ENCODE data around the gene NDUFS2.
A peak's percentile ranks its signal among the peaks of the same experiment; 100 is the strongest.
"Not testable (repeated sequence)": the region's sequence is repeated elsewhere in the genome, so short reads cannot be mapped to it uniquely, and the experiment has no call there.

Gene NDUFS2

GRCh38 chr1:161209790-161210409 lies 7.7 kb downstream of the NDUFS2 start:
- H3K9me3 Mint-ChIP-seq, result no peaks in the 10 kb centered on the region
- H3K27ac Mint-ChIP-seq, result no peak overlapping the region
- peak; percentile 97 for ATAC-seq (ENCODE audit: low read depth)
- peaks cover 49% of the 10 kb centered on the region for H3K36me3 Mint-ChIP-seq
- H3K4me3 Mint-ChIP-seq, result no peak overlapping the region
- peaks cover 8% of the 10 kb centered on the region for H3K4me1 Mint-ChIP-seq
- no peaks in the 10 kb centered on the region for H3K27me3 Mint-ChIP-seq
- DNase-seq (ENCODE audit: low spot score in 2 of 2), result peak; percentile 64 to 67

- Mint-ChIP-seq H3K4me1 (peaks cover 26% of the 10 kb centered on the region), H3K27me3 (peaks cover 2% of the 10 kb centered on the region), H3K27ac (no peak overlapping the region), H3K36me3 (peaks cover 41% of the 10 kb centered on the region), H3K9me3 (no peaks in the 10 kb centered on the region), H3K4me3 (no peak overlapping the region)
- DNase-seq (ENCODE audit: low spot score in 2 of 2), result no peak
- ATAC-seq (ENCODE audit: low read depth), result no peak
These were observed 12.2 kb downstream of the NDUFS2 start for GRCh38 chr1:161214369-161214768.

DNA sequence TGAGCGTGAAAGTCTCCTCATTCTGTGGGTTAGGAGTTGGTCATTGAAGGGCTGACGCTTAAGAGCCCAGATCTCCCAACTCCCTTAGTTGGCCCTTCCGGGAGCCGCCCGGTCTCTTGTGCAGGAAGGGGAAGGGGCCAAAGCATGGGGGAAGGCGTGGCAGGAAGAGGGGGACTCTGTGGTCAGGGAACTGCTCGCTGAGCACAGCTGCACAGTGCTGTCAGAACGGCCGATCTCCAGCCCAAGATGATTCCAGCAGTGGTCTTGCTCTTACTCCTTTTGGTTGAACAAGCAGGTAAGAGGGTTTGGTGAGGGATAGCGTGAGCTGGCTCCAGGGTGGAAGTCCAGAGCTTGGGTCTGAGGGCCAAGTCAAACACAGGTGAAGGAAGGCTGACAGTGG lies 12.9 kb downstream of the NDUFS2 start, which contains the start of gene FCER1G:
FCER1G (plus strand) TSS at position 220 of the 400 bp plus-strand sequence; CDS start at position 247, 27 bp downstream.
- Mint-ChIP-seq H3K36me3 (peaks cover 35% of the 10 kb centered on the region), H3K4me3 (no peak within 1 kb of the TSS), H3K27ac (no peak within 1 kb of the TSS), H3K9me3 (no peaks in the 10 kb centered on the region), H3K4me1 (peaks cover 25% of the 10 kb centered on the region), H3K27me3 (peaks cover 6% of the 10 kb centered on the region)
- ATAC-seq (ENCODE audit: low read depth), result no peak
- DNase-seq (ENCODE audit: low spot score in 2 of 2), result no peak

GRCh38 chr1:161216945-161217712 lies 15.0 kb downstream of the NDUFS2 start:
- no peak for DNase-seq (ENCODE audit: low spot score in 2 of 2)
- H3K27ac Mint-ChIP-seq, result no peak overlapping the region
- H3K9me3 Mint-ChIP-seq, result no peaks in the 10 kb centered on the region
- H3K36me3 Mint-ChIP-seq, result peaks cover 28% of the 10 kb centered on the region
- no peak overlapping the region for H3K4me3 Mint-ChIP-seq
- peaks cover 28% of the 10 kb centered on the region for H3K4me1 Mint-ChIP-seq
- ATAC-seq (ENCODE audit: low read depth), result peak; percentile 92
- H3K27me3 Mint-ChIP-seq, result peaks cover 12% of the 10 kb centered on the region

DNA sequence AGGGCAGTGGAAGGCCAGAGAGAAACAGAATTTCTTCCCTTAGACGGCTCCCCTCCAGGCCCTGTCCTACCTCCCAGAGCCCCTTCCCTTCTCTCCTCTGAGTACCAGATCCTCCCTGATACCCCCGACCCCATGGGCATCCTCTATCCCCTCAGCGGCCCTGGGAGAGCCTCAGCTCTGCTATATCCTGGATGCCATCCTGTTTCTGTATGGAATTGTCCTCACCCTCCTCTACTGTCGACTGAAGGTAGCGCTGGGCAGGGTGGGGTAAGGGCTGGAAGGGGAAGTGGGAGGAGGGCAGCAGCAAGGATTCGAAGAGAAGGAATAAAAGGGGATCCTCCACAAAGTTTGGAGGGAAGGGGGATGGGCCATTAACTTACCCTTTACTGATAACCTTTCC lies 15.7 kb downstream of the NDUFS2 start:
- no peaks in the 10 kb centered on the region for H3K9me3 Mint-ChIP-seq
- H3K27me3 Mint-ChIP-seq, result peaks cover 15% of the 10 kb centered on the region
- DNase-seq (ENCODE audit: low spot score in 2 of 2) (no peak), ATAC-seq (ENCODE audit: low read depth) (no peak)
- H3K27ac Mint-ChIP-seq, result no peak overlapping the region
- peaks cover 23% of the 10 kb centered on the region for H3K36me3 Mint-ChIP-seq
- H3K4me3 Mint-ChIP-seq, result no peak overlapping the region
- H3K4me1 Mint-ChIP-seq, result peaks cover 28% of the 10 kb centered on the region

GRCh38 chr1:161218301-161219077 lies 16.3 kb downstream of the NDUFS2 start:
- H3K9me3 Mint-ChIP-seq, result no peaks in the 10 kb centered on the region
- H3K27me3 Mint-ChIP-seq, result peaks cover 20% of the 10 kb centered on the region
- ATAC-seq (ENCODE audit: low read depth) (no peak), DNase-seq (ENCODE audit: low spot score in 2 of 2) (no peak)
- peaks cover 17% of the 10 kb centered on the region for H3K36me3 Mint-ChIP-seq
- no peak overlapping the region for H3K27ac Mint-ChIP-seq
- H3K4me1 Mint-ChIP-seq, result peaks cover 28% of the 10 kb centered on the region
- H3K4me3 Mint-ChIP-seq, result no peak overlapping the region

DNA sequence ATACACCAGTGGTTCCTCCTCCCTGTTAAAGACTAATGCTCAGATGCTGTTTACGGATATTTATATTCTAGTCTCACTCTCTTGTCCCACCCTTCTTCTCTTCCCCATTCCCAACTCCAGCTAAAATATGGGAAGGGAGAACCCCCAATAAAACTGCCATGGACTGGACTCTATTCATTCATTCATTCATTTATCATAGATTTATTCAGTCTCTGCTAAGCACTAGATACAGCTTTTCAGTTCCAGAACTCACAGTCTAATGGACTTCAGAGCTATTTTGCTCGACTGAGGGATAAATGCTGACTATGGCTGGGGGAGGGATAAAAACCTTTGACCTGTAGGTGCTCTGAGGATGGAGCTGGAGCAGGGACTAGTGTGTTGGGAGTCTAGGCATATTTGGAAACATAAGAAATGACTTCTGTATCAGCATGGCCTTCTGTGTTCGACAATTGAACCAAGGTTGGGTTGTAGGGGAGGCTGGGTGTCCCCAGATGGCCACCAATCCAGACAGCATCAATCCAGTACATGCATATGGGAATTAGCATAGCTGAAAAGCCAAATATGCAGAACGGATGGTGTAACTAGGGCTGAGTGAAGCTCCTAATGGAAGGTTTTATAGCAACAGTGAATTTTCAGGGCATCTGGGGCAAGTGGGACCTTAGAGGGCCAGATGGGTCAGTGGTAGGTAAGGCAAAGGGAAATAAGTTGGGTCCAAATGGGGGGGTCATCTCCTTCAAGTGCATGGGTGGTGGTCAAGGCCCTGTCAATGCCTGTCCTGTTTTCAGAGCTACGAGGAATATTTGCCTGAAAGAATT lies 17.1 kb downstream of the NDUFS2 start:
- Mint-ChIP-seq H3K4me1 (peaks cover 28% of the 10 kb centered on the region), H3K27ac (no peak overlapping the region), H3K9me3 (no peaks in the 10 kb centered on the region), H3K27me3 (peaks cover 27% of the 10 kb centered on the region), H3K4me3 (no peak overlapping the region), H3K36me3 (peaks cover 10% of the 10 kb centered on the region)
- DNase-seq (ENCODE audit: low spot score in 2 of 2) (no peak), ATAC-seq (ENCODE audit: low read depth) (no peak)

DNA sequence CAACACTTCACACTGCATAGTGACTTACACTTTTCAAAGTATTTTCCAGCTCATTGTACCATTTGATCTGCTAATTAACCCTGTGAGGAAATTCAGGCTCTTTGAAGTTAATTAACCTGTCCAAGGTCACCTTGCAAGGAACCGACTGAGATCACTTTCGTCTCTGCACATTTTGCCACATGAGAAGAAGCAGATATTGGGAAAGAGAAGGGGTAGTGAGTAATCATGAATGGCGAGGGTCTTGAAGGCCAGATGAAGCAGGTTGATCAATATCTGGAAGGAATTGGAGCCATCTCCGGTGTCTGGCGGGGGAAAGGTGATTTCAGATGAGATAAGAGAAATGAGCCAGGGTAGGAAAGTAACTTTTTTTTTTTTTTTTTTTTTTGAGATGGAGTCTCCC lies 17.8 kb downstream of the NDUFS2 start:
- ATAC-seq (ENCODE audit: low read depth) (no peak), DNase-seq (ENCODE audit: low spot score in 2 of 2) (no peak)
- Mint-ChIP-seq H3K4me1 (peaks cover 27% of the 10 kb centered on the region), H3K36me3 (peaks cover 5% of the 10 kb centered on the region), H3K27ac (no peak overlapping the region), H3K9me3 (no peaks in the 10 kb centered on the region), H3K27me3 (peaks cover 27% of the 10 kb centered on the region), H3K4me3 (no peak overlapping the region)

DNA sequence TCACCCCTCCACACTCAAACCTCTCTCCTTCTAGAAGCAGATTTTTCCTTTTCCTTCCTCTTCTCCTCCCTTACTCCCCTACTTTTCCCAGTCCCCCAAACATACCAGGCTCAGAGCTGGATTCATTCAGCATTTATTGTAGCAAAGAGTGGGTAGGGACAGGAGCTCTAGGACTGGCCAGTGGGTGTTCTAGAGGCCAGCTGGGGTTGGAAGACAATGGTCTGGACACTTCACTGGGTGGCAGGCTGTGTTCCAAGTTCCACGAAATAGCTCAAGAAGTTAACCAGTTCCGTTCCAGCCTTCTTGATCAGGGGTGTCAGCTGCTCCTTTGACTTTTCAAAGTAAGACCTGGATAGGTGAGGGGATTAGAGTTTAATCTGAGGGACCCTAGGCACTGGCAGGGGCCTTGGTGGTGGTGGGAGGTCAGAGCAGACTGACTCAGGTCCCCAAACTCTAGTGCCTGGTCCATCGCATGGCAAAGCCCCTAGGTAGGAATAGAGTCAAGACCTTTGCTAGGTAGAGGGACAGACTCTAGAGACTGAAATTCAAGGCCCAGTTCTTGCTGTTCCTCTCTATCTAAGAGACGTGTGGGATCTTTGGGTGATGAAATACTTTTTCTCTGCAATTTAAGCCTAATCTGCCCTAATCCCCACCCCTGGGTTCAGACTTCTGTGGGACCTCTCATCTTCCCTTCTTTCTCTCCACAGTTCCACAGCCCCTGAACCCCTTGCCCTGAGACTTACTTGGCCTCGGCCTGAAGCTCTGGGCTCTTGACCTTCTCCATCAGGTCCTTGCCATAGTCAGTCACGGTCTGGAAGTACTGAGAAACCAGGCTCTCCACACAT lies 20.2 kb downstream of the NDUFS2 start:
- peaks cover 24% of the 10 kb centered on the region for H3K27me3 Mint-ChIP-seq
- H3K27ac Mint-ChIP-seq, result no peak overlapping the region
- peaks cover 29% of the 10 kb centered on the region for H3K4me1 Mint-ChIP-seq
- no peaks in the 10 kb centered on the region for H3K9me3 Mint-ChIP-seq
- no peak overlapping the region for H3K4me3 Mint-ChIP-seq
- no peak for ATAC-seq (ENCODE audit: low read depth)
- no peak for DNase-seq (ENCODE audit: low spot score in 2 of 2)
- H3K36me3 Mint-ChIP-seq, result peaks cover 2% of the 10 kb centered on the region

- no peak overlapping the region for H3K27ac Mint-ChIP-seq
- ATAC-seq (ENCODE audit: low read depth) (no peak), DNase-seq (ENCODE audit: low spot score in 2 of 2) (no peak)
- H3K4me3 Mint-ChIP-seq, result no peak overlapping the region
- peaks cover 24% of the 10 kb centered on the region for H3K27me3 Mint-ChIP-seq
- peaks cover 7% of the 10 kb centered on the region for H3K36me3 Mint-ChIP-seq
- peaks cover 21% of the 10 kb centered on the region for H3K4me1 Mint-ChIP-seq
- H3K9me3 Mint-ChIP-seq, result no peaks in the 10 kb centered on the region
These were observed 21.9 kb downstream of the NDUFS2 start for GRCh38 chr1:161223805-161224694.

DNA sequence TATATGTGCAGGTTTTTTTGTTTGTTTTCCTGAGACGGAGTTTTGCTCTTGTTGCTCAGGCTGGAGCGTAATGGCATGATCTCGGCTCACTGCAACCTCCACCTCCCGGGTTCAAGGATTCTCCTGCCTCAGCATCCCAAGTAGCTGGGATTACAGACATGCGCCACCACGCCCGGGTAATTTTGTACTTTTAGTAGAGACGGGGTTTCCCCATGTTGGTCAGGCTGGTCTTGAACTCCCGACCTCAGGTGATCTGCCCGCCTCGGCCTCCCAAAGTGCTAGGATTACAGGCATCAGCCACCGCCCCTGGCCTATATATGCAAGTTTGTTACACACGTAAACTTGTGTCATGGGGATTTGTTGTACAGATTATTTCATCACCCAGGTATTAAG lies 22.5 kb downstream of the NDUFS2 start:
- H3K27me3 Mint-ChIP-seq, result peaks cover 24% of the 10 kb centered on the region
- peaks cover 21% of the 10 kb centered on the region for H3K4me1 Mint-ChIP-seq
- not testable (repeated sequence) for H3K9me3 Mint-ChIP-seq; ATAC-seq (ENCODE audit: low read depth); H3K36me3 Mint-ChIP-seq; DNase-seq (ENCODE audit: low spot score in 2 of 2); H3K4me3 Mint-ChIP-seq; H3K27ac Mint-ChIP-seq

GRCh38 chr1:161225178-161225533 lies 23.0 kb downstream of the NDUFS2 start:
- no peak overlapping the region for H3K4me3 Mint-ChIP-seq
- ATAC-seq (ENCODE audit: low read depth) (no peak), DNase-seq (ENCODE audit: low spot score in 2 of 2) (no peak)
- H3K36me3 Mint-ChIP-seq, result peaks cover 8% of the 10 kb centered on the region
- H3K9me3 Mint-ChIP-seq, result no peaks in the 10 kb centered on the region
- peaks cover 20% of the 10 kb centered on the region for H3K27me3 Mint-ChIP-seq
- peaks cover 21% of the 10 kb centered on the region for H3K4me1 Mint-ChIP-seq
- no peak overlapping the region for H3K27ac Mint-ChIP-seq

All from memory B cell (primary cell).